ENCODE data around the gene NTN1. TPM values are rescaled to one million over a fixed set of nuclear protein-coding genes. Genes with fewer than 3 reads are reported as not detected.

NTN1 gene
- total RNA-seq, 1 experiment from 2014 or later = 14.5 TPM

GRCh38 chr17:9020096-9020823 lies 1.1 kb upstream of the NTN1 start:
- no peak overlapping the region for H3K27ac ChIP-seq (ENCODE audit: low read length)
- H3K9me3 ChIP-seq (ENCODE audit: control insufficient read depth, insufficient read depth, low read depth, low read length) = no peaks in the 10 kb centered on the region
- no peak for ATAC-seq
- intact Hi-C loops (cut with micrococcal nuclease; ENCODE audit: unreplicated experiment) = no loop called here
- H3K4me3 ChIP-seq (ENCODE audit: low read depth in 2 of 2, low read length in 2 of 2) = peak overlapping the region; percentile 41 to 43; a peak in 3 of 4 replicates
- no TSS peak for BruUV-seq (replicated peaks)
- in situ Hi-C loops (cut with HindIII; ENCODE audit: low pct_unique_long_range_greater_than_20kb, low sequenced_read_pairs) = no loop called here
- H3K27me3 ChIP-seq (ENCODE audit: control insufficient read depth, insufficient read depth, low read length) = peaks cover 5% of the 10 kb centered on the region
- POLR2A ChIA-PET = no interaction called here
- CTCF ChIA-PET = no interaction called here
- TF ChIP-seq SIN3A (IDR thresholded peaks at IDR 0.05; ENCODE audit: borderline replicate concordance, insufficient read depth, low read depth, low read length) (no peak), POLR2AphosphoS5 (IDR thresholded peaks at IDR 0.05; ENCODE audit: low read depth, low read length) (no peak), TCF7L2 (IDR thresholded peaks at IDR 0.05; ENCODE audit: low read depth, low read length) (no peak)
- TF ChIP-seq, protein P1, sequence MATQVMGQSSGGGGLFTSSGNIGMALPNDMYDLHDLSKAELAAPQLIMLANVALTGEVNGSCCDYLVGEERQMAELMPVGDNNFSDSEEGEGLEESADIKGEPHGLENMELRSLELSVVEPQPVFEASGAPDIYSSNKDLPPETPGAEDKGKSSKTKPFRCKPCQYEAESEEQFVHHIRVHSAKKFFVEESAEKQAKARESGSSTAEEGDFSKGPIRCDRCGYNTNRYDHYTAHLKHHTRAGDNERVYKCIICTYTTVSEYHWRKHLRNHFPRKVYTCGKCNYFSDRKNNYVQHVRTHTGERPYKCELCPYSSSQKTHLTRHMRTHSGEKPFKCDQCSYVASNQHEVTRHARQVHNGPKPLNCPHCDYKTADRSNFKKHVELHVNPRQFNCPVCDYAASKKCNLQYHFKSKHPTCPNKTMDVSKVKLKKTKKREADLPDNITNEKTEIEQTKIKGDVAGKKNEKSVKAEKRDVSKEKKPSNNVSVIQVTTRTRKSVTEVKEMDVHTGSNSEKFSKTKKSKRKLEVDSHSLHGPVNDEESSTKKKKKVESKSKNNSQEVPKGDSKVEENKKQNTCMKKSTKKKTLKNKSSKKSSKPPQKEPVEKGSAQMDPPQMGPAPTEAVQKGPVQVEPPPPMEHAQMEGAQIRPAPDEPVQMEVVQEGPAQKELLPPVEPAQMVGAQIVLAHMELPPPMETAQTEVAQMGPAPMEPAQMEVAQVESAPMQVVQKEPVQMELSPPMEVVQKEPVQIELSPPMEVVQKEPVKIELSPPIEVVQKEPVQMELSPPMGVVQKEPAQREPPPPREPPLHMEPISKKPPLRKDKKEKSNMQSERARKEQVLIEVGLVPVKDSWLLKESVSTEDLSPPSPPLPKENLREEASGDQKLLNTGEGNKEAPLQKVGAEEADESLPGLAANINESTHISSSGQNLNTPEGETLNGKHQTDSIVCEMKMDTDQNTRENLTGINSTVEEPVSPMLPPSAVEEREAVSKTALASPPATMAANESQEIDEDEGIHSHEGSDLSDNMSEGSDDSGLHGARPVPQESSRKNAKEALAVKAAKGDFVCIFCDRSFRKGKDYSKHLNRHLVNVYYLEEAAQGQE (IDR thresholded peaks at IDR 0.05; ENCODE audit: insufficient read depth in 1 of 2, low read depth in 2 of 2, low read length in 1 of 2) = no peak
- TF ChIP-seq, protein P2, sequence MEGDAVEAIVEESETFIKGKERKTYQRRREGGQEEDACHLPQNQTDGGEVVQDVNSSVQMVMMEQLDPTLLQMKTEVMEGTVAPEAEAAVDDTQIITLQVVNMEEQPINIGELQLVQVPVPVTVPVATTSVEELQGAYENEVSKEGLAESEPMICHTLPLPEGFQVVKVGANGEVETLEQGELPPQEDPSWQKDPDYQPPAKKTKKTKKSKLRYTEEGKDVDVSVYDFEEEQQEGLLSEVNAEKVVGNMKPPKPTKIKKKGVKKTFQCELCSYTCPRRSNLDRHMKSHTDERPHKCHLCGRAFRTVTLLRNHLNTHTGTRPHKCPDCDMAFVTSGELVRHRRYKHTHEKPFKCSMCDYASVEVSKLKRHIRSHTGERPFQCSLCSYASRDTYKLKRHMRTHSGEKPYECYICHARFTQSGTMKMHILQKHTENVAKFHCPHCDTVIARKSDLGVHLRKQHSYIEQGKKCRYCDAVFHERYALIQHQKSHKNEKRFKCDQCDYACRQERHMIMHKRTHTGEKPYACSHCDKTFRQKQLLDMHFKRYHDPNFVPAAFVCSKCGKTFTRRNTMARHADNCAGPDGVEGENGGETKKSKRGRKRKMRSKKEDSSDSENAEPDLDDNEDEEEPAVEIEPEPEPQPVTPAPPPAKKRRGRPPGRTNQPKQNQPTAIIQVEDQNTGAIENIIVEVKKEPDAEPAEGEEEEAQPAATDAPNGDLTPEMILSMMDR (IDR thresholded peaks at IDR 0.05) = no peak
- DNase-seq (ENCODE audit: low read depth, low spot score) = no peak
- H3K36me3 ChIP-seq (ENCODE audit: control insufficient read depth, insufficient read depth, low read length) = no peaks in the 10 kb centered on the region
- H3K4me1 ChIP-seq (ENCODE audit: control insufficient read depth, insufficient read depth, low read length) = no peaks in the 10 kb centered on the region

DNA sequence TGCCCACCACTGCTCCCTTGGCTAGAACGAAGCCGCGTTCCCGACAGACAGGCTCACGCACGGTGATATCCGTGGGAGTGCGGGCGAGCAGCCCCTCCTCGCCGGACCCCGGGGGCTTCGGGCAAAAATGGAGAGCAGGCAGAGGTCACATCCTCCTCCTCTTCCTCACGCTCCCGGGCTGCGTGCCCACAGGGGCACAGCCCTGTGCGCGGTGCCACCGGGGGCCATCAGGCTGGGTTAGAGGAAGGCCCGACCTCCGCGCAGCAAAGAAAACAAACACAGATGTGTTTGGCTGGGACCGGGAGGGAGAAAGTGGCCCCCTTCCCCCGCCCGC lies 519 bp upstream of the NTN1 start:
- DNase-seq (ENCODE audit: low read depth, low spot score) (no peak), ATAC-seq (no peak; the same call in 1 of the 2 replicates)
- peaks cover 5% of the 10 kb centered on the region for H3K27me3 ChIP-seq (ENCODE audit: control insufficient read depth, insufficient read depth, low read length)
- no peaks in the 10 kb centered on the region for H3K36me3 ChIP-seq (ENCODE audit: control insufficient read depth, insufficient read depth, low read length)
- no peak overlapping the region for H3K27ac ChIP-seq (ENCODE audit: low read length)
- POLR2A ChIA-PET = no interaction called here
- in situ Hi-C loops (cut with HindIII; ENCODE audit: low pct_unique_long_range_greater_than_20kb, low sequenced_read_pairs) (no loop called here), intact Hi-C loops (cut with micrococcal nuclease; ENCODE audit: unreplicated experiment) (no loop called here)
- CTCF ChIA-PET = no interaction called here
- H3K4me3 ChIP-seq (ENCODE audit: low read depth in 2 of 2, low read length in 2 of 2) = peak overlapping the region; percentile 41 to 43
- no peaks in the 10 kb centered on the region for H3K4me1 ChIP-seq (ENCODE audit: control insufficient read depth, insufficient read depth, low read length)
- TF ChIP-seq, protein P2 (IDR thresholded peaks at IDR 0.05) = no peak
- TF ChIP-seq TCF7L2 (IDR thresholded peaks at IDR 0.05; ENCODE audit: low read depth, low read length) (no peak), SIN3A (IDR thresholded peaks at IDR 0.05; ENCODE audit: borderline replicate concordance, insufficient read depth, low read depth, low read length) (no peak), POLR2AphosphoS5 (IDR thresholded peaks at IDR 0.05; ENCODE audit: low read depth, low read length) (no peak)
- TF ChIP-seq, protein P1 (IDR thresholded peaks at IDR 0.05; ENCODE audit: insufficient read depth in 1 of 2, low read depth in 2 of 2, low read length in 1 of 2) = no peak
- BruUV-seq (replicated peaks) = no TSS peak
- no peaks in the 10 kb centered on the region for H3K9me3 ChIP-seq (ENCODE audit: control insufficient read depth, insufficient read depth, low read depth, low read length)
